Measurements from ENCODE around the gene VGF.
A peak's percentile ranks its signal among the peaks of the same experiment; 100 is the strongest.

Gene VGF

GRCh38 chr7:101126651-101127459 is 38.5 kb downstream of the VGF start, which contains the start of gene SERPINE1:
SERPINE1 (plus strand) TSS chr7:101127104; CDS start chr7:101128394, 1,290 bp downstream.
- TF ChIP-seq CTCF (IDR thresholded peaks at IDR 0.05; ENCODE audit: borderline replicate concordance, extremely low read depth, low read length, poor library complexity, severe bottlenecking), result peak; percentile 39
- no peak for TF ChIP-seq EZH2 (IDR thresholded peaks at IDR 0.05; ENCODE audit: borderline replicate concordance, low read depth, low read length, severe bottlenecking)
- Histone ChIP-seq H2AFZ (ENCODE audit: low read depth, low read length) (peak within 1 kb of the TSS; percentile 21; the same call in 1 of the 2 replicates), H3K27ac (ENCODE audit: low read length) (peak within 1 kb of the TSS; percentile 42; the same call in 1 of the 2 replicates), H3K4me1 (ENCODE audit: insufficient read depth, low read length) (peaks cover 37% of the 10 kb centered on the region), H3K9ac (ENCODE audit: low read depth, low read length) (peak within 1 kb of the TSS; percentile 20; the same call in 1 of the 2 replicates), H3K4me2 (ENCODE audit: insufficient read depth, low read length) (peak within 1 kb of the TSS; percentile 61), H4K20me1 (ENCODE audit: insufficient read depth, low read length) (0 out of 2 replicates have a peak, but pooled peaks cover 3% of the 10 kb centered on the region), H3K79me2 (ENCODE audit: insufficient read depth, low read length) (no peaks in the 10 kb centered on the region), H3K27me3 (ENCODE audit: insufficient read depth, low read length, poor library complexity) (no peaks in the 10 kb centered on the region), H3K36me3 (ENCODE audit: insufficient read depth, low read length) (no peaks in the 10 kb centered on the region), H3K9me3 (ENCODE audit: insufficient read depth, low read length, severe bottlenecking) (no peaks in the 10 kb centered on the region), H3K4me3 (ENCODE audit: low read depth in 1 of 2, low read length in 2 of 2) (peak within 1 kb of the TSS in 1 of 2 experiments; percentile 42; a peak in 2 of 4 replicates)
- ATAC-seq (ENCODE audit: insufficient read depth, low read depth) (peak; percentile 98), DNase-seq (peak; percentile 96)

DNA sequence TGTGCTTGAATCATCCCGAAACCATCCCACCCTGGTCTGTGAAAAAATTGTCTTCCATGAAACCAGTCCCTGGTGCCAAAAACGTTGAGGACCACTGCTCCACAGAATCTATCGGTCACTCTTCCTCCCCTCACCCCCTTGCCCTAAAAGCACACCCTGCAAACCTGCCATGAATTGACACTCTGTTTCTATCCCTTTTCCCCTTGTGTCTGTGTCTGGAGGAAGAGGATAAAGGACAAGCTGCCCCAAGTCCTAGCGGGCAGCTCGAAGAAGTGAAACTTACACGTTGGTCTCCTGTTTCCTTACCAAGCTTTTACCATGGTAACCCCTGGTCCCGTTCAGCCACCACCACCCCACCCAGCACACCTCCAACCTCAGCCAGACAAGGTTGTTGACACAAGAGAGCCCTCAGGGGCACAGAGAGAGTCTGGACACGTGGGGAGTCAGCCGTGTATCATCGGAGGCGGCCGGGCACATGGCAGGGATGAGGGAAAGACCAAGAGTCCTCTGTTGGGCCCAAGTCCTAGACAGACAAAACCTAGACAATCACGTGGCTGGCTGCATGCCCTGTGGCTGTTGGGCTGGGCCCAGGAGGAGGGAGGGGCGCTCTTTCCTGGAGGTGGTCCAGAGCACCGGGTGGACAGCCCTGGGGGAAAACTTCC is 39.2 kb downstream of the VGF start:
- Histone ChIP-seq H4K20me1 (ENCODE audit: insufficient read depth, low read length) (0 out of 2 replicates have a peak, but pooled peaks cover 3% of the 10 kb centered on the region), H3K27ac (ENCODE audit: low read length) (no peak overlapping the region; the same call in 1 of the 2 replicates), H3K9me3 (ENCODE audit: insufficient read depth, low read length, severe bottlenecking) (no peaks in the 10 kb centered on the region), H2AFZ (ENCODE audit: low read depth, low read length) (no peak overlapping the region), H3K36me3 (ENCODE audit: insufficient read depth, low read length) (no peaks in the 10 kb centered on the region), H3K4me1 (ENCODE audit: insufficient read depth, low read length) (peaks cover 37% of the 10 kb centered on the region), H3K4me3 (ENCODE audit: low read depth in 1 of 2, low read length in 2 of 2) (peak overlapping the region in 1 of 2 experiments; percentile 42; a peak in 1 of 4 replicates), H3K27me3 (ENCODE audit: insufficient read depth, low read length, poor library complexity) (no peaks in the 10 kb centered on the region), H3K4me2 (ENCODE audit: insufficient read depth, low read length) (peak overlapping the region; percentile 61), H3K9ac (ENCODE audit: low read depth, low read length) (peak overlapping the region; percentile 20; the same call in 1 of the 2 replicates), H3K79me2 (ENCODE audit: insufficient read depth, low read length) (no peaks in the 10 kb centered on the region)
- no peak for TF ChIP-seq CTCF (IDR thresholded peaks at IDR 0.05; ENCODE audit: borderline replicate concordance, extremely low read depth, low read length, poor library complexity, severe bottlenecking)
- TF ChIP-seq EZH2 (IDR thresholded peaks at IDR 0.05; ENCODE audit: borderline replicate concordance, low read depth, low read length, severe bottlenecking), result no peak
- no peak for DNase-seq
- no peak for ATAC-seq (ENCODE audit: insufficient read depth, low read depth)

DNA sequence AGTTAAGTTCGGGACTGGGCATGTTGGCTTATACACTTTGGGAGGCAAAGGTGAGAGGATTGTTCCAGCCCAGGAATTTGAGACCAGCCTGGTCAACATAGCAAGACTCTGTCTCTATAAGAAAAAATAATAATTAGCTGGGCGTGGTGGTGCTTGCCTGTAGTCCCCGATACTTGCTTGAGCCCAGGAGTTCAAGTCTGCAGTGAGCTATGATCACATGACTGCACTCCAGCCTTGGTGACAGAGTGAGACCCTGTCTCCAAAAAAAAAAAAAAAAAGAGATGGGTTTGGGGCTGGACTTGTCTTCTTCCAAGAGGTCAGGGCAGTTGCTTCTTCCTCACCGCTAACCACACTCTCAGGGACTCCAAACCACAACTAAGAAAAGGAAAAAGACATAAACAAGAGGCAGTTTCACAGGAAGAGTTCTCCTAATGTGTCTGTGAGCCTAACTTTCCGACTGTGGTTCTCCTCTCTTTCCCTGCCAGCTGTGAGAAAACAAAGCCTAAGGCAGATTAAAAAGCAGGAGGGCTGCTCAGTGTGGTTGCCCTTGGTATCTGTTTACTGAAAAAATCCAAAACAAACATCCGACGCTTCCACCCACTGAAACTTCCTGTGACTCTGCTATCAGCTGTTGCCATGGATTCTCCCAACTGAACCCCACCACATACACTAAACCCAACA is 40.9 kb downstream of the VGF start:
- H3K36me3 ChIP-seq (ENCODE audit: insufficient read depth, low read length), result no peaks in the 10 kb centered on the region
- H3K4me1 ChIP-seq (ENCODE audit: insufficient read depth, low read length), result peaks cover 37% of the 10 kb centered on the region
- 0 out of 4 replicates have a peak overlapping the region, but pooled peaks of 1 of the 2 experiments have one; percentile 15 for H3K4me3 ChIP-seq (ENCODE audit: low read depth in 1 of 2, low read length in 2 of 2)
- H4K20me1 ChIP-seq (ENCODE audit: insufficient read depth, low read length), result 0 out of 2 replicates have a peak, but pooled peaks cover 3% of the 10 kb centered on the region
- H3K27me3 ChIP-seq (ENCODE audit: insufficient read depth, low read length, poor library complexity), result no peaks in the 10 kb centered on the region
- DNase-seq (peak; percentile 59), ATAC-seq (ENCODE audit: insufficient read depth, low read depth) (peak; percentile 39)
- peak overlapping the region; percentile 75 for H3K27ac ChIP-seq (ENCODE audit: low read length)
- no peak overlapping the region for H2AFZ ChIP-seq (ENCODE audit: low read depth, low read length)
- peak overlapping the region; percentile 47 for H3K4me2 ChIP-seq (ENCODE audit: insufficient read depth, low read length)
- peak overlapping the region; percentile 23; the same call in 1 of the 2 replicates for H3K9ac ChIP-seq (ENCODE audit: low read depth, low read length)
- TF ChIP-seq CTCF (IDR thresholded peaks at IDR 0.05; ENCODE audit: borderline replicate concordance, extremely low read depth, low read length, poor library complexity, severe bottlenecking), result no peak
- no peak for TF ChIP-seq EZH2 (IDR thresholded peaks at IDR 0.05; ENCODE audit: borderline replicate concordance, low read depth, low read length, severe bottlenecking)
- H3K79me2 ChIP-seq (ENCODE audit: insufficient read depth, low read length), result no peaks in the 10 kb centered on the region
- no peaks in the 10 kb centered on the region for H3K9me3 ChIP-seq (ENCODE audit: insufficient read depth, low read length, severe bottlenecking)

Measured in DND-41 (cell line).